Cardiac muscle cell (in vitro differentiated cells and primary cell): ENCODE results near the gene UNC5C. TPM values are rescaled to one million over a fixed set of nuclear protein-coding genes. Genes with fewer than 3 reads are reported as not detected.

Experiments
- DNase-seq, 2 donors: peaks; one replicate each; pipeline versions ENCODE4 v3.0.0 to v3.0.0-alpha.2; 2010 to 2017; ENCODE audit warnings: low read depth in 1 of 2, low spot score in 1 of 2
- H3K27ac ChIP-seq: fragments of 200-600 bp; sonication (generic); 2 replicates; pipeline ENCODE4 v1.5.1; 2016
- H3K27me3 ChIP-seq: fragments of 200-600 bp; sonication (generic); 2 replicates; pipeline ENCODE4 v1.6.0; 2016; ENCODE audit warnings: control low read depth
- H3K36me3 ChIP-seq: fragments of 200-600 bp; sonication (generic); 2 replicates; pipeline ENCODE4 v1.5.1; 2016; ENCODE audit warnings: control low read depth
- H3K4me1 ChIP-seq: fragments of 200-600 bp; sonication (generic); 2 replicates; pipeline ENCODE4 v1.8.1; 2017; ENCODE audit warnings: low read depth, mild to moderate bottlenecking, mixed run types
- H3K4me3 ChIP-seq: fragments of 200-600 bp; sonication (generic); 2 replicates; pipeline ENCODE4 v1.5.1; 2016; ENCODE audit warnings: mild to moderate bottlenecking
- H3K9me3 ChIP-seq: fragments of 200-600 bp; sonication (generic); 2 replicates; pipeline ENCODE4 v1.5.1; 2017; ENCODE audit warnings: low read depth, mild to moderate bottlenecking, control low read depth
- CTCF ChIP-seq: IDR thresholded peaks from 2 replicates; pipeline ENCODE4 v1.5.1; 2012; ENCODE audit warnings: low read depth, mild to moderate bottlenecking, low read length
- polyA plus RNA-seq: library from polyadenylated mRNA; unstranded; fragments of >200 nt; fragmentation: Nextera tagmentation; extraction: Ambion mirVana; gene quantifications from 2 replicates; pipeline ENCODE4 v1.2.1, GENCODE V29; 2016
- total RNA-seq: library from RNA; depleted of rRNA; stranded (reverse); fragments of >200 nt; gene quantifications from 2 replicates; pipeline ENCODE4 v1.2.3, GENCODE V29; 2016

The UNC5C gene
- total and polyA plus RNA-seq, 2 experiments from 2014 or later: 13.4 to 28.4 TPM

- Histone ChIP-seq H3K4me1 (no peaks in the 10 kb centered on the region), H3K27ac (no peak overlapping the region), H3K36me3 (no peaks in the 10 kb centered on the region), H3K4me3 (no peak overlapping the region), H3K9me3 (no peaks in the 10 kb centered on the region), H3K27me3 (no peaks in the 10 kb centered on the region)
- TF ChIP-seq CTCF: no peak
- no peak for DNase-seq
Observed at GRCh38 chr4:95504501-95504900, 44.3 kb downstream of the UNC5C start.

GRCh38 chr4:95500361-95500760 lies 48.4 kb downstream of the UNC5C start:
- no peaks in the 10 kb centered on the region for H3K27me3 ChIP-seq
- no peaks in the 10 kb centered on the region for H3K36me3 ChIP-seq
- no peak overlapping the region for H3K27ac ChIP-seq
- no peak for DNase-seq
- no peak overlapping the region for H3K4me3 ChIP-seq
- no peaks in the 10 kb centered on the region for H3K4me1 ChIP-seq
- no peak for TF ChIP-seq CTCF
- no peaks in the 10 kb centered on the region for H3K9me3 ChIP-seq

- H3K9me3 ChIP-seq: no peaks in the 10 kb centered on the region
- no peaks in the 10 kb centered on the region for H3K4me1 ChIP-seq
- no peak for TF ChIP-seq CTCF
- no peak overlapping the region for H3K4me3 ChIP-seq
- no peak overlapping the region for H3K27ac ChIP-seq
- no peak for DNase-seq
- H3K27me3 ChIP-seq: no peaks in the 10 kb centered on the region
- no peaks in the 10 kb centered on the region for H3K36me3 ChIP-seq
Observed at GRCh38 chr4:95499291-95499696, 49.5 kb downstream of the UNC5C start.

GRCh38 chr4:95494186-95494585 lies 54.6 kb downstream of the UNC5C start:
- Histone ChIP-seq H3K4me1 (no peaks in the 10 kb centered on the region), H3K27me3 (no peaks in the 10 kb centered on the region), H3K4me3 (no peak overlapping the region), H3K36me3 (no peaks in the 10 kb centered on the region), H3K9me3 (no peaks in the 10 kb centered on the region), H3K27ac (no peak overlapping the region)
- DNase-seq: no peak
- no peak for TF ChIP-seq CTCF

- no peak for TF ChIP-seq CTCF
- H3K4me3 ChIP-seq: no peak overlapping the region
- no peaks in the 10 kb centered on the region for H3K36me3 ChIP-seq
- H3K27me3 ChIP-seq: no peaks in the 10 kb centered on the region
- H3K9me3 ChIP-seq: no peaks in the 10 kb centered on the region
- no peak overlapping the region for H3K27ac ChIP-seq
- DNase-seq: no peak
- no peaks in the 10 kb centered on the region for H3K4me1 ChIP-seq
Observed at GRCh38 chr4:95478679-95479078, 70.1 kb downstream of the UNC5C start.

- DNase-seq: no peak
- H3K36me3 ChIP-seq: no peaks in the 10 kb centered on the region
- H3K27me3 ChIP-seq: no peaks in the 10 kb centered on the region
- TF ChIP-seq CTCF: no peak
- peaks cover 21% of the 10 kb centered on the region for H3K4me1 ChIP-seq
- no peak overlapping the region for H3K4me3 ChIP-seq
- no peak overlapping the region for H3K27ac ChIP-seq
- H3K9me3 ChIP-seq: no peaks in the 10 kb centered on the region
Observed at GRCh38 chr4:95476121-95476520, 72.7 kb downstream of the UNC5C start.
